GM18861 (cell line): ENCODE data around the gene PDE9A.

Source experiments
- ATAC-seq: cut with Tn5 transposase; IDR thresholded peaks from one replicate; pipeline ENCODE4 v1.9.1; 2021; ENCODE audit not compliant: unreplicated experiment

PDE9A gene

DNA sequence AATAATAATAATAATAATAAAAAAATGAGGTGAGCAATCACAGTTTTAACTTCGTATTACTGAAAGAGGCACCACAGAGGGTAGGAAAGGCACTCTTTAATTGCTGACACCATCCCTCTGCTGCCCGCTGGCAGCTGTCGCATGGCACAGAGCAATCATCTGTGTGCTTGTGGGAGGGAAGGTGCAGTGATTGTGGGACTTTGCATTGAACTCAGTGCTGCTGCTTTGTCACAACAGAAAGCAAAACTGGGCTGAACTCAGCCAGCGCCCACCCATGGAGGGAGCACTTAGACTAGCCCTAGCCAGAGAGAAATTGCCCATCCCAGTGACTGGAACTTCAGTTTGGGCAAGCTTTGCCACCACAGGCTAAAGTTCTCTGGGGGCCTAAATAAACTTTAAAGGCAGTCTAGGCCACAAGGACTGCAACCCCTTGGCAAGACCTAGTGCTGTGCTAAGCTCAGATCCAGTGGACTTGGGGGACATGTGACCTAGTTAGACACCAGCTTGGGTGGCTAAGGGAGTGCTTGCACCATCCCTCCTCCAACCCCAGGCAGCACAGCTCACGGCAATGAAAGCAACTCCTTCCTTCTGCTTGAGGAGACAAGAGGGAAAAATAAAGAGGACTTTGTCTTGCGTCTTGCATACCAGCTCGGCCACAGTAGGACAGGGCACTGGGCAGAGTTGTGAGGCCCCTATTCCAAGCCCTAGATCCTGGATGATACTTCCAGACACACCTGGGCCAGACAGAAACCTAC is 166.6 kb downstream of the PDE9A start:
- no peak for ATAC-seq

DNA sequence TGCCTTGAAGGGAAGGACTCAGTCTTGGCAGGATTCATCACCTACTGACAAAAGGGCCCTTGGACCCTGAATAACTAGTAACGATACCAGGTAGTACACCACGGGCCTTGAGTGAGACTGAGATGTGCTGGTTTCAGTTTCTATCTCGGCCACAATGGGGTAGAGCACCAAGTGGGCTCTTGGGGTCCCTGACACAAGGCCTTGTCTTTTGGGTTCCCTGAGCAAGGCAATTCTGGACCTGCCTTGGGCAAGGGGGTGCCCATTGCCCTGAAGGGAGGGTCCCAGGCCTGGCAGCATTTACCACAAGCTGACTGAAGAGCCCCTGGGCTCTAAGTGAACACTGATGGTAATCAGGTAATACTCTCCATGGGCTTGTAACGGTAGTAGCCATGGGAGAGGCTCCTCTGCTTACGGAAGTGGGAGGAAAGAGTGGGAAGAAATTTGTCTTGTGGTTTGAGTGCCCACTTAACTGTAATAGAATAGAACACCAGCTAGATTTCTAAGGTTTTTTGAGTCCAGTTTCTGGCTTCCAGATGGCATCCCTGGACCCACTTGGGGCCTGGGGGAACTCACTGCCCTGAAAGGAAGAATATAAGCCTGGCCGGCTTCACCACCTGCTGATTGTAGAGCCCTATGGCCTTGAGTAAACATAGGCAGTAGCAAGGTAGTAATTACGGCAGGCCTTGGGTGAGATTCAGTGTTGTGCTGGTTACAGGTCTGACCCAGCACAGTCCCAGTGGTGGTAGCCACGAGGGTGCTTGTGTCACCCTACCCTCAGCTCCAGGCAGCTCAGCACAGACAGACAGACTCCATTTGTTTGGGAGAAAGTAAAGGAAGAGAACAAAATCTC is 167.4 kb downstream of the PDE9A start:
- no peak for ATAC-seq
